ENCODE measurements around the gene MYO18A.

MYO18A gene

DNA sequence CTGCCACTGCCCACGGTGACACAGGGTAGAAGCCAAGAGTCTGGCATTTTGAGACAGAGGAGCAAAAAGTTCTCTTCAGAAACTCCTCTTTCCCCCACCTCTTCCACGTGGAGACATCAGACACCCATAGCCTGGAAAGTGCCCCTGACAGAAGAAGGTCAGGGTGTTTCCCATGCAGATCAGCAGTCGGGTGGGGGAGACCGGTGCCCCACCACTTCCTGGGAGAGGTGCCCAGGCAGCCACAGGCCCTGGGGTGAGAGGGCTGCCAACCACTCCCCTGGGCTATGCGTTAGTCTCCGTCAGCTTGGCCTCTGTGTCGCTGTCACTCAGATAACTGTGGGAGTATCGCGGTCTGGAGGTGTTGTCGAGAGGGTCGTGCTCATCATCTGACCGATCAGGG, 105.7 kb downstream of the MYO18A start:
- peaks cover 31% of the 10 kb centered on the region for H3K4me1 ChIP-seq (ENCODE audit: control insufficient read depth, insufficient read depth, low read length)
- H3K4me3 ChIP-seq (ENCODE audit: low read depth, low read length), result no peak overlapping the region
- H3K9me3 ChIP-seq (ENCODE audit: control insufficient read depth, insufficient read depth, low read depth, low read length), result no peaks in the 10 kb centered on the region
- no peak overlapping the region for H3K27ac ChIP-seq (ENCODE audit: low read depth, low read length)
- H3K9ac ChIP-seq (ENCODE audit: low read length), result no peak overlapping the region
- H3K27me3 ChIP-seq (ENCODE audit: control insufficient read depth, insufficient read depth, low read length), result no peaks in the 10 kb centered on the region
- peaks cover 8% of the 10 kb centered on the region for H3K36me3 ChIP-seq (ENCODE audit: control insufficient read depth, insufficient read depth, low read length)

DNA sequence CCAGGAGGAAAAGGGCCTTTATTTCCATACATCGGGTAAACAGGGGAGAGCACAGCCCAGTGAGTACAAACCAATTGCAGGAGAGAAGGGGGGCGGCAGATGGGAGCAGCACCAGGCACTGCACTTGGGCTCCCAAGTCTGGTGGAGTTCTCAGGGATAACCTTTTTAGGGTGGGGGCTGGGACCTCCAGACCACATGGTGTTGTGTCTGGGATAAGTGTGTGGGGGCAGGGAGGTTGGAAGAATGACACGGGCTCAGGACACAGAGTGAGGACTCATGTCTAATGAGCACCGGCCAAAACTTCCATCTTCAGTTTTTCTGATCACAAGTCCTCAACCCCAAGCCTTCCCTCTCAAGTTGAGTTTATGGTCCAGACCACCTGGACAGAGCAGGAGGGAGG, 106.7 kb downstream of the MYO18A start:
- Histone ChIP-seq H3K27ac (ENCODE audit: low read depth, low read length) (no peak overlapping the region), H3K4me3 (ENCODE audit: low read depth, low read length) (no peak overlapping the region), H3K27me3 (ENCODE audit: control insufficient read depth, insufficient read depth, low read length) (no peaks in the 10 kb centered on the region), H3K36me3 (ENCODE audit: control insufficient read depth, insufficient read depth, low read length) (peaks cover 4% of the 10 kb centered on the region; the same call in 1 of the 2 replicates), H3K9me3 (ENCODE audit: control insufficient read depth, insufficient read depth, low read depth, low read length) (no peaks in the 10 kb centered on the region), H3K4me1 (ENCODE audit: control insufficient read depth, insufficient read depth, low read length) (peaks cover 31% of the 10 kb centered on the region), H3K9ac (ENCODE audit: low read length) (no peak overlapping the region)

DNA sequence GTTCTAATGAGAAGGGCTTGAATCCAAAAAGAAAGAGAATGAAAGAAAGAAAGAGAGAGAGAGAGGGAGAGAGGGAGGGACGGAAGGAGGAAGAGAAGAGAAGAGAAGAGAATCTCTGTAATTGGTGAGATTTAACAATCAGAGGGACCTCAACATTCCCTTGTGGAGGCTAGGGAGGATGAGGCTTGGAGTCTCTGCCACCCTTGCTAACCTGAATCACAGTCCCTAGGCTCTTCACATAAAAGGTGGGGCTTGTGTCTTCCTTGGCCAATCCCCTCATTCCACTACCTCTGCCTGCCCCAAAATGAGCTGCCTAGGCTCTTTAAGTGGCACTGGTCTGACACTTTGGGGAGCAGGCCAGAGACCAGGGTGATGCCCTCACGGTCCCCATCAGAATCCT, 107.2 kb downstream of the MYO18A start:
- H3K27ac ChIP-seq (ENCODE audit: low read depth, low read length), result no peak overlapping the region
- H3K36me3 ChIP-seq (ENCODE audit: control insufficient read depth, insufficient read depth, low read length), result no peaks in the 10 kb centered on the region
- no peak overlapping the region for H3K4me3 ChIP-seq (ENCODE audit: low read depth, low read length)
- no peak overlapping the region for H3K9ac ChIP-seq (ENCODE audit: low read length)
- no peaks in the 10 kb centered on the region for H3K27me3 ChIP-seq (ENCODE audit: control insufficient read depth, insufficient read depth, low read length)
- no peaks in the 10 kb centered on the region for H3K9me3 ChIP-seq (ENCODE audit: control insufficient read depth, insufficient read depth, low read depth, low read length)
- H3K4me1 ChIP-seq (ENCODE audit: control insufficient read depth, insufficient read depth, low read length), result peaks cover 31% of the 10 kb centered on the region

DNA sequence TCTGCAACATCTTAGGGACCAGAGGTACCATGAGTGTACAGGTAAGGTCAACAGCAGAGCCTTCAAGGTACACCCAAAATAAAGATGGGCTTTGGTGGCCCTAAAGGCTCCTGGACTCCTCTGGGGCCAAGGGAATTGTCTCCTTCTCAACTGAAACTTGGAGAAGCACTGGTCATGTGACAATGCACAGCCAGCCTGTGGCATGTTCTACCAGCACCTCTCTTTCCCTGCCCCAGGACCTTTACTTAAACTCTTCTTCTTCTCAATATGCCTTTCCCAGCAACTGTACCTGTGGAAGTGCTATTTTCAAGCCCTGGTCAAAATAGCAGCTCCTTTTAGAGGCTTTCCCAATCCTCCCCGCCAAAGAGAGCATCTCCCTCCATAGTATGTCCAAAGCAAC, 108.9 kb downstream of the MYO18A start:
- Histone ChIP-seq H3K27ac (ENCODE audit: low read depth, low read length) (no peak overlapping the region), H3K4me1 (ENCODE audit: control insufficient read depth, insufficient read depth, low read length) (peaks cover 22% of the 10 kb centered on the region), H3K27me3 (ENCODE audit: control insufficient read depth, insufficient read depth, low read length) (no peaks in the 10 kb centered on the region), H3K9ac (ENCODE audit: low read length) (no peak overlapping the region), H3K4me3 (ENCODE audit: low read depth, low read length) (no peak overlapping the region), H3K9me3 (ENCODE audit: control insufficient read depth, insufficient read depth, low read depth, low read length) (no peaks in the 10 kb centered on the region), H3K36me3 (ENCODE audit: control insufficient read depth, insufficient read depth, low read length) (no peaks in the 10 kb centered on the region)

DNA sequence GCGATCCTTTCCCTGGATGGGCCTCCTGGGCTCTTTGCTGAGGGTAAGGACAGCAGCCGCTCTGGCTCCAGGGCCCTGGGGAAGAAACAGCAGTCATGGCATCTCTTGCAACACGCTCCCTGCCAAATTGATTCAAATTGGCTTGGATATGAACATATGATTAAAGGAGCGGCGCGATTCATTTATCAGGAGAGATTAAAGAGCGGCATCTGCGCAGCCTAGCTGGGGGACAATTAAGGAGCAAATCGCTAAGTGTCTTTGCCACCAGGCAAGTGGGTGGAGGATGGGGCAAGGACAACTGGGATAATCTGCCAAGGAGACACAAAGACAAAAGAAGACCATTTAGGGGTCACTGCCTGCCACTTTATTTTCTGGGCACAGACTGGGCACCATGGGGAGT, 109.4 kb downstream of the MYO18A start:
- Histone ChIP-seq H3K4me3 (ENCODE audit: low read depth, low read length) (no peak overlapping the region), H3K9me3 (ENCODE audit: control insufficient read depth, insufficient read depth, low read depth, low read length) (no peaks in the 10 kb centered on the region), H3K36me3 (ENCODE audit: control insufficient read depth, insufficient read depth, low read length) (no peaks in the 10 kb centered on the region), H3K27ac (ENCODE audit: low read depth, low read length) (no peak overlapping the region), H3K9ac (ENCODE audit: low read length) (no peak overlapping the region), H3K4me1 (ENCODE audit: control insufficient read depth, insufficient read depth, low read length) (peaks cover 23% of the 10 kb centered on the region), H3K27me3 (ENCODE audit: control insufficient read depth, insufficient read depth, low read length) (no peaks in the 10 kb centered on the region)

DNA sequence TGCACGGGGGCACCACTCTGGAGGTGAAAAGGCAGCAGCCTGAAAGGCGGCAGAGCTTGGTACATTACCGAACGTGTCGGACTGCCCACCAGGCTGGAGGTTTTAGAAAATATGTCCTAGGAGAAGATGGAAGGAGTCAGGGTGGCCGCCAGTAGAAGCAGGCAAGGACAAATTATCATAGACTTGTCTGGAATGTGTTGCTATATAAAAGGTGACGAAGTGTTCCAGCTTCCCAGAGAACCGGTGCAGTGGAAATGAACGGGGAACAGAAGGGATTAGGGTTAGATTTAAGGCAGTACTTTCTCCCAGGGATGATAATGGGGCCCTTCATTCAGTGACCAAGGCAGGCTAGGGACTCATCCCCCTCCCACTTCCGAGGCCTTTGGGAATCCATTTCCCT, 109.9 kb downstream of the MYO18A start:
- H3K36me3 ChIP-seq (ENCODE audit: control insufficient read depth, insufficient read depth, low read length), result no peaks in the 10 kb centered on the region
- H3K27me3 ChIP-seq (ENCODE audit: control insufficient read depth, insufficient read depth, low read length), result no peaks in the 10 kb centered on the region
- H3K9me3 ChIP-seq (ENCODE audit: control insufficient read depth, insufficient read depth, low read depth, low read length), result no peaks in the 10 kb centered on the region
- H3K4me1 ChIP-seq (ENCODE audit: control insufficient read depth, insufficient read depth, low read length), result peaks cover 23% of the 10 kb centered on the region
- H3K4me3 ChIP-seq (ENCODE audit: low read depth, low read length), result no peak overlapping the region
- no peak overlapping the region for H3K9ac ChIP-seq (ENCODE audit: low read length)
- no peak overlapping the region for H3K27ac ChIP-seq (ENCODE audit: low read depth, low read length)

DNA sequence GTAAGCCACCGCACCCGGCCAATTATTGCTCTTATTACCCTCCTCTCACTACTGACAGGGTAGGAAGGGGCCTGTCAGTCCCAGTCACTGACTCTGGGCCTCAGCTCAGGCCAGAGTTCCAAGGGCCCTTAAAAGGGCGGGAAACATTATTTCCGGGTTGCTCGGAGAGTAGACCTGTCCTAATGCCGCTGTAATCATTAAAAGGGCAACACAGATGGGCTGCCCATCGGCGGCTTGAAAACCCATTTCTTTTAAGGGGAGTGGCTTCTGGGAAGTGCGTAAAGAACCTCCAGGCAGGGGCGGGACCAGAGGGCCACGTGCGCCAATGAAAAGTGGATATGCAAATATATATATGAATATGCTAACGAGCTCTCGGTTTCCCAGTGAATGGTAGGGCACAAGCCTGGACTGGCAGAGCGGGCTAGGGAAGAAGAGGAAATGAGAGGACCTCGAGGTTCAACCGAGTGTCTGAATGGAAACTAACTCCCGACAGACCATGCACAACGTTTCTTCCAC, 110.6 kb downstream of the MYO18A start:
- H3K4me3 ChIP-seq (ENCODE audit: low read depth, low read length), result no peak overlapping the region
- no peak overlapping the region for H3K9ac ChIP-seq (ENCODE audit: low read length)
- no peaks in the 10 kb centered on the region for H3K9me3 ChIP-seq (ENCODE audit: control insufficient read depth, insufficient read depth, low read depth, low read length)
- no peaks in the 10 kb centered on the region for H3K27me3 ChIP-seq (ENCODE audit: control insufficient read depth, insufficient read depth, low read length)
- H3K4me1 ChIP-seq (ENCODE audit: control insufficient read depth, insufficient read depth, low read length), result peaks cover 23% of the 10 kb centered on the region
- no peak overlapping the region for H3K27ac ChIP-seq (ENCODE audit: low read depth, low read length)
- no peaks in the 10 kb centered on the region for H3K36me3 ChIP-seq (ENCODE audit: control insufficient read depth, insufficient read depth, low read length)

DNA sequence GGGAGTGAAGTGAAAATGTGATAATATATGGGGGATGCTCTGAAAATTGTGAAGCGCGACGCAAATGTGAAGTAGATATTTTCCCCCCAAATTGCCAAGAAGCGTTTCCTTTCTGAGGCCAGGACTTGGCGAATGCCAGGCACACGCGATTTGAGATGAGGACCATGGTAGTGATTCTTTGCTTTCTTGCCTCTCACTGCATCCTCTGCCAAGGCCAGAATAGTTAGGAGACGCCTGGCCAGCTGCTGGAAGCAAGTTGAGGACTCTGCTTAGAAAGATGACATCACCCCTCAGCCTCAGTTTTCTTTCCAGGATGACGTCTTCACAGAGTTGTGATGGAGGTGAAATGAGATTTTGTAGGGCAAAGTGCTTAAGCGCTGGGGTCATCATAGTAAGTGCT, 111.4 kb downstream of the MYO18A start:
- Histone ChIP-seq H3K4me1 (ENCODE audit: control insufficient read depth, insufficient read depth, low read length) (peaks cover 22% of the 10 kb centered on the region), H3K36me3 (ENCODE audit: control insufficient read depth, insufficient read depth, low read length) (no peaks in the 10 kb centered on the region), H3K27ac (ENCODE audit: low read depth, low read length) (no peak overlapping the region), H3K9ac (ENCODE audit: low read length) (no peak overlapping the region), H3K9me3 (ENCODE audit: control insufficient read depth, insufficient read depth, low read depth, low read length) (no peaks in the 10 kb centered on the region), H3K4me3 (ENCODE audit: low read depth, low read length) (no peak overlapping the region), H3K27me3 (ENCODE audit: control insufficient read depth, insufficient read depth, low read length) (no peaks in the 10 kb centered on the region)

DNA sequence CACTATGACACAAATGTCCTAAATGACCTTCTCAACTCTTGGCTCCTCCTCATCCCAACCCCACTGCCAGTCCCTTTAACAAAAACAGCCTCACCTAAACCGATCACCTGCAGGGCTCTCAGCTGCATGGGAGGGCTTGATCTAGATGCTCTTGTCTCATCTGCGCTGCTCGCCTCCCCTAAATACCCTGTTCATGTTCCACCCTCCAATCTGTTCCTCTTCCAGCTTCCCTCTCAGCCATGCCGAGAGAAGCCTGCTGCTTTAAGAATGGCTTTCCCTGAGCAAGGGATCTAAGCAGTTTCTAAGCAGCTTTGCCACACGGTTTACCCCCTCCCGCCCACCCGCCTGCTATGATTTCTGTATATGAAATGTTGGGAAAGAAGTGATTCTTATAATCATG, 113.6 kb downstream of the MYO18A start:
- Histone ChIP-seq H3K9me3 (ENCODE audit: control insufficient read depth, insufficient read depth, low read depth, low read length) (no peaks in the 10 kb centered on the region), H3K9ac (ENCODE audit: low read length) (no peak overlapping the region), H3K27me3 (ENCODE audit: control insufficient read depth, insufficient read depth, low read length) (no peaks in the 10 kb centered on the region), H3K36me3 (ENCODE audit: control insufficient read depth, insufficient read depth, low read length) (no peaks in the 10 kb centered on the region), H3K4me3 (ENCODE audit: low read depth, low read length) (no peak overlapping the region), H3K4me1 (ENCODE audit: control insufficient read depth, insufficient read depth, low read length) (peaks cover 27% of the 10 kb centered on the region), H3K27ac (ENCODE audit: low read depth, low read length) (no peak overlapping the region)

DNA sequence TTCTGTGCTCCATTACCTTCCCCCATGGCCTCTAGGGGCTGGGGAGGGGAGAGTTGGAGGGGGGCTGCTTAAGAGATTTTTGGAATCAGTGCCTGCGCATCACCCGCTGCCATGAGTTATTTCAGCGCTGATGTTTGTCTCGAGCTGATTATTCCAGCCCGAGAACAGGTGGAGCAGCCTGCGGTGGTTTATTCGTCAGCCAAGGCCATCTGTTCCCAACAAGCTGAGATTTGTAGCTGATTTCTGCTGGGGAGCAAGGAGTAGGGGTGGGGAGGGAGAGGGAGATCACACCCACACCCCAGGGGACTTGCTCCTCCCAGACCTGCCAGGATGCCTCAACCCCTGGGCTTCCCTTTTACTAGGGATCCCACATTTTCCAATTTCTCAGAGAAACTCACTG, 114.2 kb downstream of the MYO18A start:
- H3K27me3 ChIP-seq (ENCODE audit: control insufficient read depth, insufficient read depth, low read length), result no peaks in the 10 kb centered on the region
- no peak overlapping the region for H3K4me3 ChIP-seq (ENCODE audit: low read depth, low read length)
- no peak overlapping the region for H3K27ac ChIP-seq (ENCODE audit: low read depth, low read length)
- no peaks in the 10 kb centered on the region for H3K9me3 ChIP-seq (ENCODE audit: control insufficient read depth, insufficient read depth, low read depth, low read length)
- peaks cover 33% of the 10 kb centered on the region for H3K4me1 ChIP-seq (ENCODE audit: control insufficient read depth, insufficient read depth, low read length)
- no peak overlapping the region for H3K9ac ChIP-seq (ENCODE audit: low read length)
- H3K36me3 ChIP-seq (ENCODE audit: control insufficient read depth, insufficient read depth, low read length), result no peaks in the 10 kb centered on the region

DNA sequence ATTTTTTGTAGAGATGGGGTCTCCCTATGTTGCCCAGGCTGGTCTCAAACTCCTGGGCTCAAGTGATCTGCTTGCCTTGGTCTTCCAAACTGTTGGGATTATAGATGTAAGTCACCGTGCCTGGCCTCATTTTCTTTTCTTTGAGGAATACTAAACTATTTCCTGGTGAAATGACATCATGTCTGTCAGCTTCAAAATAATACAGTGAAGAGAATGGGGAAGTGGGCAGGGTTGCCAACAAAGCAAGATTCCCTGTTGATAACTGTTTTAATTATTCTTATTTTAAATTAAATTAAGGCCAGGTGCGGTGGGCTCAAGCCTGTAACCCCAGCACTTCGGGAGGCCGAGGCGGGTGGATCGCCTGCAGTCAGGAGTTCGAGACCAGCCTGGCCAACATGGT, 116.2 kb downstream of the MYO18A start:
- no peak overlapping the region for H3K9ac ChIP-seq (ENCODE audit: low read length)
- H3K27me3 ChIP-seq (ENCODE audit: control insufficient read depth, insufficient read depth, low read length), result no peaks in the 10 kb centered on the region
- H3K9me3 ChIP-seq (ENCODE audit: control insufficient read depth, insufficient read depth, low read depth, low read length), result no peaks in the 10 kb centered on the region

DNA sequence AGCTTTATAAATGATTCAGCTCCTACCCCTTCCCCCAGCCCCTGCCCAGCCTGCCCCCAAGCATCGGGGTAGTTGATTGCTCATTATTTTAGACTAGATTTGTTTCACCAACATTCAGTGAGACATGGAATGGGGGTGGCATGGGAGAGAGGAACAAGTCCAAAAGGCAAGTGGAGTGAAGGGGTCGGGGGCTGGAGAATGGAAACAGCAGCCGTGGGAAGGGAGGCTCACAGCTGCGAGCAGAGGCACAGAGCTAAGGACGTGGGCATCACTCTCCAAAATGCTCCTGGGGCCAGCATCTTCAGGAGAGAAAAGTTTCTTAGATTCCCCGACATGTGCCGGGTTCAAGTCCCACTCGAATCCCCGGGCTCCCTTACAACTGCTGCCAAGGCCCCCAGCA, 118.0 kb downstream of the MYO18A start:
- Histone ChIP-seq H3K27ac (ENCODE audit: low read depth, low read length) (no peak overlapping the region), H3K27me3 (ENCODE audit: control insufficient read depth, insufficient read depth, low read length) (no peaks in the 10 kb centered on the region), H3K4me3 (ENCODE audit: low read depth, low read length) (no peak overlapping the region), H3K4me1 (ENCODE audit: control insufficient read depth, insufficient read depth, low read length) (peaks cover 32% of the 10 kb centered on the region), H3K36me3 (ENCODE audit: control insufficient read depth, insufficient read depth, low read length) (no peaks in the 10 kb centered on the region), H3K9ac (ENCODE audit: low read length) (no peak overlapping the region), H3K9me3 (ENCODE audit: control insufficient read depth, insufficient read depth, low read depth, low read length) (no peaks in the 10 kb centered on the region)

More for the DNA sequence above, 116.2 kb downstream of the MYO18A start:
- Histone ChIP-seq H3K27ac (ENCODE audit: low read depth, low read length) (no peak overlapping the region), H3K4me3 (ENCODE audit: low read depth, low read length) (no peak overlapping the region), H3K36me3 (ENCODE audit: control insufficient read depth, insufficient read depth, low read length) (no peaks in the 10 kb centered on the region), H3K4me1 (ENCODE audit: control insufficient read depth, insufficient read depth, low read length) (peaks cover 32% of the 10 kb centered on the region)
